HUES64 (cell line): Measurements from ENCODE around the gene F10.

Source experiments
- H3K27ac ChIP-seq: 2 replicates; pipeline ENCODE4 v1.7.0; 2013; ENCODE audit warnings: low read depth, low read length, inconsistent platforms
- H3K27me3 ChIP-seq: 2 replicates; pipeline ENCODE4 v1.6.1; 2013; ENCODE audit warnings: mild to moderate bottlenecking, low read length; ENCODE audit not compliant: insufficient read depth
- H3K36me3 ChIP-seq: 2 replicates; pipeline ENCODE4 v1.6.1; 2013; ENCODE audit warnings: mild to moderate bottlenecking, low read length; ENCODE audit not compliant: insufficient read depth
- H3K4me1 ChIP-seq: 2 replicates; pipeline ENCODE4 v1.6.1; 2013; ENCODE audit warnings: mild to moderate bottlenecking, low read length, moderate library complexity; ENCODE audit not compliant: insufficient read depth
- H3K4me3 ChIP-seq: 2 replicates; pipeline ENCODE4 v1.5.1; 2013; ENCODE audit warnings: mild to moderate bottlenecking, low read length, moderate library complexity
- H3K9ac ChIP-seq: 2 replicates; pipeline ENCODE4 v1.6.1; 2013; ENCODE audit warnings: mild to moderate bottlenecking, low read depth, low read length
- H3K9me3 ChIP-seq: 2 replicates; pipeline ENCODE4 v1.6.1; 2013; ENCODE audit warnings: low read depth, low read length; ENCODE audit not compliant: insufficient read depth
- WGBS: fragments of 150-250, 120-280 bp; methylation state at CpG from one replicate; pipeline ENCODE4 v1.1.7; 2013; ENCODE audit warnings: missing lambda C conversion rate; 5-methylcytosine and 5-hydroxymethylcytosine counted together

Gene F10

GRCh38 chr13:113119166-113119821, 3.3 kb upstream of the F10 start:
- H3K36me3 ChIP-seq: no peaks in the 10 kb centered on the region
- WGBS: 93% methylated on average over 16 of the region's 16 CpGs
- H3K27me3 ChIP-seq: no peaks in the 10 kb centered on the region

GRCh38 chr13:113119822-113120189, 2.8 kb upstream of the F10 start:
- H3K4me3 ChIP-seq: no peak overlapping the region
- no peaks in the 10 kb centered on the region for H3K36me3 ChIP-seq
- no peak overlapping the region for H3K9ac ChIP-seq
- H3K4me1 ChIP-seq: 0 out of 2 replicates have a peak, but pooled peaks cover 6% of the 10 kb centered on the region
- 89% methylated on average over 7 of the region's 7 CpGs for WGBS
- H3K27ac ChIP-seq: no peak overlapping the region
- no peaks in the 10 kb centered on the region for H3K9me3 ChIP-seq
- no peaks in the 10 kb centered on the region for H3K27me3 ChIP-seq

More at GRCh38 chr13:113119166-113119821, 3.3 kb upstream of the F10 start:
- Histone ChIP-seq H3K9ac (no peak overlapping the region), H3K4me1 (0 out of 2 replicates have a peak, but pooled peaks cover 6% of the 10 kb centered on the region), H3K9me3 (no peaks in the 10 kb centered on the region), H3K4me3 (no peak overlapping the region), H3K27ac (no peak overlapping the region)

- 94% methylated on average over 19 of the region's 19 CpGs for WGBS
- Histone ChIP-seq H3K27ac (no peak overlapping the region), H3K27me3 (no peaks in the 10 kb centered on the region), H3K4me3 (no peak overlapping the region), H3K4me1 (0 out of 2 replicates have a peak, but pooled peaks cover 6% of the 10 kb centered on the region), H3K36me3 (no peaks in the 10 kb centered on the region), H3K9me3 (no peaks in the 10 kb centered on the region), H3K9ac (no peak overlapping the region)
These were observed 2.1 kb upstream of the F10 start for GRCh38 chr13:113120300-113121182.

- Histone ChIP-seq H3K4me3 (no peak overlapping the region), H3K4me1 (0 out of 2 replicates have a peak, but pooled peaks cover 6% of the 10 kb centered on the region), H3K27ac (no peak overlapping the region), H3K27me3 (no peaks in the 10 kb centered on the region), H3K36me3 (no peaks in the 10 kb centered on the region), H3K9me3 (no peaks in the 10 kb centered on the region), H3K9ac (no peak overlapping the region)
- 95% methylated on average over 24 of the region's 24 CpGs for WGBS
These were observed 1.2 kb upstream of the F10 start for GRCh38 chr13:113121183-113121927.

GRCh38 chr13:113121928-113122471, 599 bp upstream of the F10 start:
- Histone ChIP-seq H3K9me3 (no peaks in the 10 kb centered on the region), H3K9ac (no peak overlapping the region), H3K27me3 (no peaks in the 10 kb centered on the region), H3K4me3 (no peak overlapping the region), H3K36me3 (no peaks in the 10 kb centered on the region), H3K4me1 (0 out of 2 replicates have a peak, but pooled peaks cover 6% of the 10 kb centered on the region), H3K27ac (no peak overlapping the region)
- WGBS: 93% methylated on average over 16 of the region's 16 CpGs

- no peak overlapping the region for H3K27ac ChIP-seq
- 90% methylated on average over 29 of the region's 29 CpGs for WGBS
- H3K36me3 ChIP-seq: no peaks in the 10 kb centered on the region
- H3K9ac ChIP-seq: no peak overlapping the region
- H3K9me3 ChIP-seq: no peaks in the 10 kb centered on the region
- 0 out of 2 replicates have a peak, but pooled peaks cover 6% of the 10 kb centered on the region for H3K4me1 ChIP-seq
- H3K4me3 ChIP-seq: no peak overlapping the region
- H3K27me3 ChIP-seq: no peaks in the 10 kb centered on the region
These were observed 915 bp downstream of the F10 start for GRCh38 chr13:113123226-113124201.

- Histone ChIP-seq H3K9me3 (no peaks in the 10 kb centered on the region), H3K36me3 (no peaks in the 10 kb centered on the region), H3K9ac (no peak overlapping the region), H3K4me1 (0 out of 2 replicates have a peak, but pooled peaks cover 6% of the 10 kb centered on the region), H3K27ac (no peak overlapping the region), H3K27me3 (no peaks in the 10 kb centered on the region), H3K4me3 (no peak overlapping the region)
- WGBS: 95% methylated on average over 19 of the region's 19 CpGs
These were observed 1.8 kb downstream of the F10 start for GRCh38 chr13:113124211-113124970.

GRCh38 chr13:113125506-113126264, 3.1 kb downstream of the F10 start:
- Histone ChIP-seq H3K9ac (no peak overlapping the region), H3K27me3 (no peaks in the 10 kb centered on the region), H3K4me3 (no peak overlapping the region), H3K27ac (no peak overlapping the region), H3K4me1 (0 out of 2 replicates have a peak, but pooled peaks cover 6% of the 10 kb centered on the region), H3K36me3 (no peaks in the 10 kb centered on the region), H3K9me3 (no peaks in the 10 kb centered on the region)
- WGBS: 93% methylated on average over 19 of the region's 19 CpGs
